ENCODE measurements around the gene NT5DC4.

The NT5DC4 gene

DNA sequence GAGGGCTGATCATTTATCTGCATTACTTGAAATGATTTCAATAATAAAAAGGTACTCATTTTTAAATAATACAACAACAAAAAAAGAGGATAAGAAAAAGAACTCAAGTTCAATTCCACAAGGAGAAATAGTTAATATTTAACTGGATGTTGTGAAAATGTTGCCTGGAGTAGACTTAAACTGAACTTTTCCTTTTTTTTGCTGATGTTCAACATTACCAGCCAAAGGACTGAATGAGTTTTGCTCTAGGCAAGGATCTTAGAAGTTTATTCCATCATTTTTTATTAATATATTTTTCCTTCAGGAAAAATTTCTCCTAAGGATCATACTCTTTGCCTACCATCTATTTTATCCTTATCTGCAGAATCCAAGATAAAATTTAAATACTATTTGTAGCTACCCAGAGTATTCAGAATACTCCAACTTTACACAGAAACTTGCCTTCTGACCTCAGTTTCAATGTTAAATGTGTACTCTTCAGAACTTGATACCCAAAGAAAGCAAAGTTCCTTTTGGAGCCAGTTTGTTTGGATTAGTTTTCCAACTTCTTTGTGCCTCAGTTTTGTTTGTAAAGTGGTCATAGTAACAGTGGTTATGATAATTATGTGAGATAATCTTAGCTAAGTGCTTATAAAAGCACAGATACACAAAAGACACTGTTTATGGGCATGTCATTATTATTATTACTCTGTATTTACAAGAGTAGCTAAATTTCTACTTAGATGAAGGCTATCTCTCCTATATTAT, 30.8 kb downstream of the NT5DC4 start:
- no peak for DNase-seq (ENCODE audit: extremely low read depth in 1 of 2, low read depth in 1 of 2)

DNA sequence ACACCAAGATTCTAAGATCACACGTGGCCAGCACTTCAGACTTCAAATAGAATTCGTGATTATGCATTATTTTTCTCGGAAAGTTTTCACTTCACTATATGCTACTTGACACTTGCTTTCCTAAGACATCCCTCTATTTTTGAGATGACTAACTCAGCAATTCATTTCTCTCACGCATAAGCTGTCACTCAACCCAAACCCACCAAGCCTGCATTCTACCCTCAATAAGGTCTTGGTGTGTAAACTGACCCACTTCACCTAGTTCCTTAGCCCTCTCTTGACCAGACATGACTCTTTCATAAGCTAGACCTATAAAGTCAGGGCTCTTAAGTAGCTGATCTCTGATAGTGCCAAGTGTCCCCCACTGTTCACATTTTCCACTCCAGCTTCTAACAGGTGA, 31.8 kb downstream of the NT5DC4 start:
- no peak for DNase-seq (ENCODE audit: extremely low read depth in 1 of 2, low read depth in 1 of 2)

DNA sequence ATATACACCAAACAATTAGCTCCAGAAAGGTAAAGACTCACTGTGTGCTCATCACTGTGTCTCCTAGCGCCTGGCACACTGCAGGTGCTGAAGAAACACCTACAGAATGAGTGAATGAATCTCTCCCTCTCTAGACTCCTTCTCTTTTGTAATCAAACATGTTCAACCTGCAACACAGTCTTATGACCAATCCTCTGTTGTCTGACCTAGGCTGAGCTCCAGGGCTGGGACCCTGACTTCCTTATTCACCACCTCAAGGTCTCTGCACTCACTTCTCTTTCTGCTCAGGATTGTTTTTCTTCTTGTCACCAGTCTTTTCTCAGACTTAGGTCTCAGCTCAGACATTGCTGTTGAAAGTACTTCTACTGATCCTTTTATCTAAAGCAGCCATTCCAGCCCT, 33.7 kb downstream of the NT5DC4 start:
- no peak for DNase-seq (ENCODE audit: extremely low read depth in 1 of 2, low read depth in 1 of 2)

DNA sequence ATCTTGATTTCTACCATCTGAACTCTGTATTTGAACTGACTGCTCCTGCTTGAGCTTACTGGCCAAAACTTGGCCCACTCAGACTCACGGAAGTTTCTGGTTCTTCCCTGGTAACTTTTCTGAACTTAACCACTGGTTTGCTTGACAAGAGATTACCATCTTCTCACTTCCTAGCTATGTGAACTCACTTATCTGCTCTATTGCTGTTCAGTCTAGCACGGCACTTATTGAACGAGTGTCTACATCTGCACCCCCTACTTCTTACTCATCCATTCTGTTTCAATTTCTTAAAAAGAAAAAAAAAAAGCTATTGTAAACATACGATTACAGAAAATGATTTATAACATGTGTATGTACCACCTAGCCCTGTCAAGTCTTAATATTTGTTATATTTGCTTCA, 34.6 kb downstream of the NT5DC4 start:
- no peak for DNase-seq (ENCODE audit: extremely low read depth in 1 of 2, low read depth in 1 of 2)

DNA sequence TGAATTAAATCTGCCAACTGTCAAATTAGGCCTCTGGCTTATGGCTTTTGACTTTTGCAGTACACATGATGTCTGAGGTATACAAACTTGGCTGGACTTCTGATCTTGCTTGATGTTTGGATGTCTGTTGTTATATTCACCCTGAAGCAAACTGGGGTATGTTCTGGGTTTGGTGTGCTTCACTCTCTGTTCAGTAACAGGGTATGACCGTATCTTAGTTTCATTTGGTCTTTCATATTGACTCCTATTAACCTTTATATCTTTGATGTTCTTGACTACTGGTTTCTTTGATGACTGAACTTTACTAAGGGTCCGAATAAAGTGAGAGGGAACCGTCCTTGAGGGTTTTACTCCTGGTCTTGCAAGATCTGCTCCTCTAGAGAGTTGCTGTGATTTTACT, 35.4 kb downstream of the NT5DC4 start:
- DNase-seq (ENCODE audit: extremely low read depth in 1 of 2, low read depth in 1 of 2) = no peak

DNA sequence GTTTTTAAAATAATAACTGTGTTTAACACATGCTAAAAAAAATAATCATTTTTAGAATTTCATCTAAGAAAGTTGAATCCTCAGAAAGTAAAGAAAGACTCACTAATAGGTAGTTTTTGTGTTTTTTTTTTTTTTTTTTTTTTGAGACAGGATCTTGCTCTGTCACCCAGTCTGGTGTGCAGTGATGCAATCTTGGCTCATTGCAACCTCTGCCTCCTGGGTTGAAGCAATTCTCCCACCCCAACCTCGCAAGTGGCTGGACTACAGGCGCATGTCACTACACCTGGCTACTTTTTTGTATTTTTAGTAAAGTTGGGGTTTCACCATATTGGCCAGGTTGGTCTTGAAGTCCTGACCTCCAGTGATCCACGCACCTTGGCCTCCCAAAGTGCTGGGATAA, 36.4 kb downstream of the NT5DC4 start:
- no peak for DNase-seq (ENCODE audit: extremely low read depth in 1 of 2, low read depth in 1 of 2)

DNA sequence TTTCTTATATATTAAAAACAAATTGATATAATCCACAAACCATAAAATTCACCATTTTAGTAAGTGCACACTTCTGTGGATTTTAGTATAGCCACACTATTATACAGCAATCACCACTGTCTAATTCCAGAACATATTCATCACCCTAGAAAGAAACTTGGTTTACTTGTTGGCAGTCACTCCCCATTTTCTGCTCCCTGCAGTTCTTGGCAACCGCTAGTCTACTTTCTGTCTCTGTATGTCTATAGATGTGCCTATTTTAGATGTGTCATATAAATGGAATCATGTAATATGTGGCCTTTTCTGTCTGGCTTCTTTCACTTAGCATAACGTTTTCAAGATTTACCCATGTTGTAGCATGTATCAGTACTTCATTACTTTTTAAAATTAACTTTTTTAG, 37.9 kb downstream of the NT5DC4 start:
- DNase-seq (ENCODE audit: extremely low read depth in 1 of 2, low read depth in 1 of 2) = no peak

DNA sequence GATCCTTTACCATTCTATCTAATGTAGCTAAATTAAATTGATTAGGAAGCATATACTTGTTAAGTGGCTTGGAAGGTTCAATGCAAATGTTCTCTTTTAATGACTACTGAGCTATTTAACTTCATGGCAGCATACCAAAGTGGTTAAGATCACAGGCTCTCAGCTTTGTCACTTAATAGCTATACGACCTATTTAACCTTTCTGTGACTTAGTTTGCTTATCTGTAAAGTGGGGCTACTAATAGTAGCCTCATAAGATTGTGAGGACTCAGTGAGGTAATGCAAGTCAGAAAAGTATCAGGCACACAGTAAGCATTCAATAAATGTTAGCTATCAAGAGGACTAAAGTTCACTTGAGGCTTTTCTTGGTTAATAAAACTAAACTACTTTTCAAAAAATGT, 39.3 kb downstream of the NT5DC4 start:
- DNase-seq (ENCODE audit: extremely low read depth in 1 of 2, low read depth in 1 of 2) = no peak

DNA sequence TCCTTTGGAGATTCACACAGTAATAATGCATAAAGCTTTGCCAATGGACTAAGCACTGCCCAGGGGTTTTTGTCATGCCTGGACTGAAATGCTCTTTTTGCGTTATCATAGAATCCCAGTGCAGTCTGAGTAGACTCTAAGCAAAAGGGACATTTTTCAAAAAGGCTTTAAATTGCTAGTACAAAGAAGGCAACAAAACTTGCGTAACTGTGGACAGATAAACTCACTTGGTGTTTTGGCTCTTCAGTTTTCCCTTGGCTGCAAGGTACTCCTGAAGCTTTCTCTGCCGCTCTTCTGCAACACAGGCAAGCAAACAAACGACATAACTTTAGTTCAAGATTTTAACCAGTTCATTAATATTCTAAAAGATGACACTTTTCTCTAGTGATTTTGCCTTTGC, 41.5 kb downstream of the NT5DC4 start:
- no peak for DNase-seq (ENCODE audit: extremely low read depth in 1 of 2, low read depth in 1 of 2)

DNA sequence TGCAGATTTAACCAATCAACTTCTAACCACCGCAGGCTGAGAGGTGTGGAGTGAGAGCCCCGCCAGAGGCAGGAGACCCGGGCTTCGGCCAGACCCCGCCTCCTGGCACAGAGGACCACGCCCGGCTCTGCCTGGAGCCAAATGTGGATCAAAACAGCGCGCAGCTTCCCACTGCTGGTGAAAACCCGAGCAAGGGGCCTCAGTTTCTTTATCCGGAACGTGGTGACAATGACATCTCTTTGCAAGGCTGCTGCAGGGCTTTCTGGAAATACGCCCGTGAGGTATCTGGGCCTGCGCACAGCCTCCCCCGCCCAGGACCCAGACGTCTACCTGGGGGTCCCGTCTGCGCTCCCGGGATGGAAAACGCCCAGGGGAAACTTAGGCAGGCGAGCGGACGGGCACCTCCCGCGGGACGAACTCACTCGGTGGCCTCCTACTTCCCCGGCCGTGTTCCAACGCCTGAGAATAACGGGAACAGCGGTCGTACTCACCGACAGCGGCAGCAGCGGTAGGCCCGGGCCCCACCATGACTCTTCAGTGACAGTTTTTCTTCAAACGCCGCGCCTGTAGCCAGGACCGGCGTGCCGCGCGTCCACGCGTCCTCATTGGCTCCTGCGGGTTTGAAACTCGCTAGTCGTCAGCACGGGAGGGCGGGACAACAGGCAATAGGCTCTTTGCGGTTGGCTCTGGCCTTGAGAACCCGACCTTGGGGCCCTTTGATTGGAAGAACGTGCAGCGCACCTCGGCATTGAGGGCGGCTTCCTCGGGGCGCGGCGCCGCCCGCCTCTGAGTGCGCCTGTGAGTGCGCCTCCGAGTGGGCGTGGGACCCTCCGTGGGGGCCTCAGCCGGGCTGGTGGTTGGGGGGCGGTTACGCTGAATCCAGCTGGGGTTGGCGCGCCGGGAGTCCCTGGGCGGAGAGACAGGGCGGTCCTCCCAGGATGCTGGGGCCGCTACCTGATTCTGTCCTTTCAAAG, 43.5 kb downstream of the NT5DC4 start, which contains the start of gene CKAP2L:
CKAP2L (minus strand) TSS at position 539 of the 974 bp plus-strand sequence; CDS start at position 528, 11 bp downstream.
- DNase-seq (ENCODE audit: extremely low read depth in 1 of 2, low read depth in 1 of 2) = peak; percentile 90 to 96

DNA sequence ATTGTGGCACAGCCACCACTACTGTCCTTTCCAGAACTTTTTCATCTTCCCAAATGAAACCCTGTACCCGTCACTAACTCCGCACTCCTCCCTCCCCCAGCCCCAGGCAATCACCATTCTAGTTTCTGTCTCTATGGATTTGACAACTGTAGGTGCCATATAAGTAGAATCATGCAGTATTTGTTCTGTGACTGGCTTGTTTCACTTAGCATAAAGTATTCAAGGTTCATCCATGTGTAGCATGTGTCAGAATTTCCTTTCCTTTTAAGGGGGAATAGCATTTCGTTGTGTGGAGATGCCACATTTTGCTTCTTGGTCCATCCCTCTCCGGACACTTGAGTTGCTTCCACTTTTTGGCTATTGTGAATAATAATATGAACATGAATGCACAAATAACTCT, 44.4 kb downstream of the NT5DC4 start:
- no peak for DNase-seq (ENCODE audit: extremely low read depth in 1 of 2, low read depth in 1 of 2)

DNA sequence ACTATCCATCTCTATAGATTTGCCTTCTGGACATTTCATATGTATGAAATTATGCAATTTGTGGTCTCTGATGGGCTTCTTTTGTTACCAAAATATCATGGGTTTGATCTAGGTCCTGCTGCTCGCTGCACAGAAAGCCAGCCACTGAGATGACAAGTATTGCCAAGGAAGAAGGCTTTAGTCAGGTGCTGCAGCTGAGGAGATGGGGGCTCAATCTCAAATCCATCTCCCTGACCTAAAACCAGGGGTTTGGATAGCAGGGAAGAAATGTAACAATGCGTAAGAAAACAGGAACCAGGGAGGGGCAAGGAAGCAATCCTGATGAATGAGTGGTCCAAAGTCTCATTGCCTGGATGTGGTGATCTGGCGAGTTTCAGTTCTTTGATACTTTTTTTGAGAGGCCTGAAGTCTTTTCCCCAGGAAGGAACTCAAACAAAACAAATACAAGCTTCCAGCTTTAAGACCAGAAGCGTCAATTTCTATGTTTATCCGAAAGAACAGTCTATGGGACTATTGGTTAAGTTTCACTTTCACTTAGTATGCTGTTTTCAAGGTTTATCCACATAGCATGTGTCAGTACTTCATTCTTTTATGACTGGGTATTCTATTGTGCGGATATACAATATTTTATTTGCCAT, 47.0 kb downstream of the NT5DC4 start:
- DNase-seq (ENCODE audit: extremely low read depth in 1 of 2, low read depth in 1 of 2) = no peak

DNA sequence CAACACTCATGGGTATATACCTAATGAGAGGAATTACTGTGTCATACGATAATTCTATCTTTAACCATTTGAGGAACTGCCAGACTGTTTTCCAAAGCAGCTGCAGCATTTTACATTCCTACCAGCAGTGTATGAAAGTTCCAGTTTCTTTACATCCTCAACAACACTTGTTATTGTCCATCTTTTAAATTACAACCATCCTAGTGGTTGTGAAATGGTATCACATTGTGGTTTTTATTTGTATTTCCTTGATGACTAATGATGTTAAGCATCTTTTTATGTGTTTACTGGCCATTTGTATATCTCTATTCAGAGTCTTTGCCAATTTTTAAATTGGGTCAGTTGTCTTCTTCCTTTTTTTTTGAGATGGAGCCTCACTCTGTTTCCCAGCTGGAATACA, 47.6 kb downstream of the NT5DC4 start:
- DNase-seq (ENCODE audit: extremely low read depth in 1 of 2, low read depth in 1 of 2) = no peak

DNA sequence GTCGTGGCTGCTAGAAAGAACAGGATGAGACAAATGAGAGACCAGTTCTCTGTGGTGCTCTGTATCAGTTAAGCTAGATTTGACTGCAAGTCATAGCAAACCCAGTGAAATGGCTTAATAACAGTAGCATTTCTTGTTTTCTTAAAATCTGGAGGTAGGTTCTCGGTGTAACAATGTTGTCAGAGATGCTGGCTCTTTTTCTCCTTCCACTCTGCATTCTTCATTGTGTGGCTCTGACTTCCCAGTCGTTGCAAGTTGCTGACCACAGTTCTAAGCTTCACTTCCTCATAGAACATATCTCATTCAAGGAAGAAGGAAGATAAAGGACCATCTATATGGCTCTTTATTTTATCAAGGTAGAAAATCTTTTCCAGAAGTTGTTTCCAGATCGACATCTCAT, 51.5 kb downstream of the NT5DC4 start:
- DNase-seq (ENCODE audit: extremely low read depth in 1 of 2, low read depth in 1 of 2) = no peak

DNA sequence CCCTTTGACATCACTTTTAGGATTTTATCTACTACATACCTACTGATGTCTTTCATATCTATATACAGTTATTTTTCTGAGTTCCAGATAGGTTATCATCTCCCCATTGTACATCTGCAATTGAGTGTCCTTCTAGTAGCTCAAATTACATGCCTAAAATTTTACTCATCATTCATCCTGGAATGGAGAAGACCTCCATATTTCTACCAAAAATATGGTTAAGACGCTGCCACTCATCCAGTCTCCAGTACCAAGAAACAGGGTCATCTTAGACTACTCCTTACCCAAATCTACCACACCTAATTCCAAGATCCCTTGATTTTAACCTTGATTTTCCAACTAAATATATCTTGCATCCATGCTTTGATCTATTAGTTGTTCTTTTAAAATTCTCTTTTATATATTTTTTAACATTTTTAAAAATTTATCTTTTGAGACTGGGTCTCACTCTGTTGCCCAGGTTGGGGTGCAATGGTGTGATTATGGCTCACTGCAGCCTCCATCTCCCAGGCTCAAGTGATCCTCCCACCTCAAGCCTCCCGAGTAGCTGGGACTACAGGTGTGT, 52.2 kb downstream of the NT5DC4 start:
- no peak for DNase-seq (ENCODE audit: extremely low read depth in 1 of 2, low read depth in 1 of 2)

DNA sequence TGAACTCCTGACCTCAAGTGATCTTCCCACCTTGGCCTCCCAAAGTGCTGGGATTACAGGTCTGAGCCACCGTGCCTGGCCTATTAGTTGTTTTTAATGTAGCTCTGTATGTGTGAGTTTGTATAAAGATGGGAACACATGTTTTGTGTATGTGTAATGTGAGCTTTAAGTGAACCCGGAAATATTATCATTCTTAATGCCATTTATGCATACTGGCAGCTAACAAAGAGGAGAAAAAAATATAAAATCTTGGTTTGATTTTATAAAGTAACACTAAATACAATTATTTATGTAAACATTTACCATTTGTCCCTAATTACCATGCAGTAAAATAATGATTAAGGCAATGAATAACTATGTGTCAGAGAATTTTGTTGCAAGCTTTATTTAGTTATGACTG, 52.7 kb downstream of the NT5DC4 start:
- no peak for DNase-seq (ENCODE audit: extremely low read depth in 1 of 2, low read depth in 1 of 2)

DNA sequence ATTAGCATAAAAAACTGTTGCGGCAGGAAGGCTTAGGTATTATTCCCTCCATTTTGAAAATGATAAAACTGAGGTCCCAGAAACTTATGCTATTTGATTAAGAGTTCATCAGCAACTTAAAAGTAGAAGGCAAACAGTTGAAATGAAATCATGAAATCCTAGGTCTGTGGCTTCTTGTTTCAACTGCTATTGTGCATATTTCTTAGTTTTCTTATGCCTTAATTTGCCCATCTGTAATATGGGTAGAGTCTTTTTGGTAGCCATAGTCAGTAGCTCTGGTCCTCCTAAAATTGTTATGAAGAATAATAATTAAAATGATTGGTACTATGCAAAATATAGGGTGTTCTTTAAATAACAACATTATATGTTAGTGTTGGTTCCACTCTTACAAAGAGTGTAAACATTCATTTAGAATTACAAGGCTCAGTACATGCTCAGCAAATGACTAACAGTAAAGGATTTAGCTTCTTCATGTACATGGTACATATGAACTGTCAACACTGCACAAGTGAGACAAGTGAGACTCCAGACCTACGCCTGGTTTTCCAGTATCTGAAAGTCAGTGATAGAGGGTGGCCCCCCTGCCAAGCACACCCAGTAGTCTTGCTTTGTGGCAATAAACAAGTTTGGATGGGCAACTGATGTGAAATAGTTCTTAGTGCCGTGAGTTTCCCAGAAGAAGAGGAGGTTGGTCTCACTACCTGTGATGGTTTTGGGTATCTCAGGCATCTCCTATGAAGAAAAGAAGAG, 53.9 kb downstream of the NT5DC4 start:
- no peak for DNase-seq (ENCODE audit: extremely low read depth in 1 of 2, low read depth in 1 of 2)

DNA sequence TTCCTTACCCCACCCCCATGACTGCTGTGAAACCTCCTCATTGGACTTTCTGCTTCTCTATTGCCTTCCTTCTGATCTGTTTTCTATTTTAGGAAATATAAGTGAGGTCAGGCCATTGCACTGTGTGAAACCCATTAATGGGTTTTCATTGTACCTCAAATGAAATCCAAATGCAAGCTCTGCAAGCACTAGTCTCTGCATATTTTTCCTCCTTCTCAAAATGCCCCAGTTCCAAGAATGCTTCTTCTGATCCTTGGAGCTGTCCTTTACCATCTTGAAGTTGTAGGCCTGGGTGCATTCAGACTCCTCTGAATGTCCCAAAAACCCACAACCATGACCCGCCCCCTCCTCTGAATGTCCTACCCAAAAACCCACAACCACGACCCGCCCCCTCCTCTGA, 55.3 kb downstream of the NT5DC4 start:
- no peak for DNase-seq (ENCODE audit: extremely low read depth in 1 of 2, low read depth in 1 of 2)

DNA sequence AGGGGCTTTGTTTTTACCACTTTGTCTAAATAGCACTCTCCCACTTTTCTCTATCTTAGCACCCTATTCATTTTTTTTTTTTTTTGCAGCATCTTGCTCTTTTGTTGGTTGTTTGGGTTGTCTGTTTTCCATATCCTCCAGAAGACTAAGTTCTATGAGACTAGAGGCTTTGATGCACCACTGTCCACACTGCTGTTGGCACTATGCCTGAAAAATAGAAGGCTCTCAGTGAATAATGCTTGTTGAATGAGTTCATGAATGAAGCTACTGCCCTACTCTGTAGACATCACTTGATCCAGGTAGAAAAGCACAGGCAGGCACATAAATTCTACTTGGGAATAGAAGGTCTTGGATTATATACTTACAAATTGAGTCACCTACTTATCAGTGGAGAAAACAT, 56.2 kb downstream of the NT5DC4 start:
- DNase-seq (ENCODE audit: extremely low read depth in 1 of 2, low read depth in 1 of 2) = no peak

DNA sequence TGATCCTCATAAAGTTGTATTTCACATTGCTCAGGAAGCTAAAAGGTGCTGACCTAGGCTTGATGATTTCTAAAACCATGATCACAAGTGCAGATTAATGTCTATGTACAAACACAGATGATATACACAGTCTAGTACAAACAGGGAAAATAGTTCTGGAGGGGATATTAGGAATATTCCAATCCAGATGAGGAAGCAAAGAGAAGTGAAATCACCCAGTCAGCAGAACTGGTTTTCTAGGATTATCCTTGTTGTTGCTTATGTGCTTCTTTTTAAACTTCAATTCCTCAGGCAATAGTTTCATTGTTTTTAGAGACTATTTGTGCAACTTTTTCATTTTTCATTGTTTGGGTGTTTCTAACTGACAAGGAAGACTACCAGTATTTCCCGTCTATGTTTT, 58.8 kb downstream of the NT5DC4 start:
- DNase-seq (ENCODE audit: extremely low read depth in 1 of 2, low read depth in 1 of 2) = no peak
